Activated CD4-positive, CD25-positive, alpha-beta regulatory T cell treated with anti-CD3 and anti-CD28 coated beads, Interleukin-2, amount 50 U/mL, for 16 hours (primary cell): ENCODE data around the gene CCNY.

Experiments
- DNase-seq: peaks from one replicate; pipeline ENCODE4 v3.0.0-alpha.2; 2020; ENCODE audit warnings: low read depth, low spot score

CCNY gene

GRCh38 chr10:35486297-35486990 is 150.1 kb downstream of the CCNY start:
- DNase-seq, result no peak

DNA sequence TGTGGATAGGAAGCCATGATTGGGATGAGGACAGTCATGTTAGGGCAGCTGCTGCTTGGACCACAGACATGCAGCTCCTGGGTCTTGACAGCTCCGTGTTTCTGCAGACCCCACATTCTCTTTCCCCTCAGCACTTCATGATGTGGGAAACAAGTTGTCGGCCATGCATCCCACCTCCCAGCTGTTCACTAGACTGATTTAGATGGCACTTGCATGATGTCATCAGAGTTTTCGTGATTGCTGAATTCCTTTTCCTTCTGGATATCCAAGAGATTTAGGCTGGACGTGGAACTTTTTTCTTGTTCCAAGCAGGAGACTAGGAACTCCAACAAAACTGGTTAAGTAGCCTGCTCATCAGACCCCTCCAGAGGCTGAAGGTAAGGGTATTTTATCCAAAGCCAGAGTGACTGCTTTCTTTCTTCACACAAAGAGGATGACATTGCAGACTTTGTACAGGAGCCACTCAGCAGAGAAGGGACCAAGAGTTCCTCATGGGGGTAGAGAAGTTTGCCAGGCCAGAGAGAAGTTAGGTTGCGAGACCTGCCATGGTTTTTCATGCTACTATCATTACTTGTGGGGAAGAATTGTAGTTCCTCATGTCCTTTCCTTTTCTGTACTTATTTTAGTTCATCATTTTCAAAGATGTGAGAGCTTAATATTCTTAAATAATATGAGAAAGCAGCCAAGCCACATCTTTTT is 151.2 kb downstream of the CCNY start:
- DNase-seq, result no peak

DNA sequence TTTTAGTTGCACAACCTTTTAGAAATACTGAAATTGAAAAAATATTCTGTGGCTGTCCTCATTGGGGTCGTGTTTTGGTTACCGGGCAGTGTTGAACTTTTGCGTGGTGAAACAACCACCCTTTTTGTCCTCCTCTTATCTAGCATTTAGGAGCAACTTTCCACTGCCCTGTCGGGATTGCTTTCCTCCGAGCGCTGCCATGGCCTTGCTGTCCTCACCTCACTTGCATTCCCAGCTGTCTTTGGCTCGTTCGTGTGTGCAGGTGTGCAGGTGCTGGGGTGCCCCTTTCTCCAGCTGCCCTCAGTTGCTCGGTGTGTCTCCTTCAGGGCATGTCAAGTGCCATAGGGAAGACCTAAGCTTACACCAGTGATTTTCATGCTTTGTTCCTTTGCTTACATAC is 151.9 kb downstream of the CCNY start:
- DNase-seq, result no peak

DNA sequence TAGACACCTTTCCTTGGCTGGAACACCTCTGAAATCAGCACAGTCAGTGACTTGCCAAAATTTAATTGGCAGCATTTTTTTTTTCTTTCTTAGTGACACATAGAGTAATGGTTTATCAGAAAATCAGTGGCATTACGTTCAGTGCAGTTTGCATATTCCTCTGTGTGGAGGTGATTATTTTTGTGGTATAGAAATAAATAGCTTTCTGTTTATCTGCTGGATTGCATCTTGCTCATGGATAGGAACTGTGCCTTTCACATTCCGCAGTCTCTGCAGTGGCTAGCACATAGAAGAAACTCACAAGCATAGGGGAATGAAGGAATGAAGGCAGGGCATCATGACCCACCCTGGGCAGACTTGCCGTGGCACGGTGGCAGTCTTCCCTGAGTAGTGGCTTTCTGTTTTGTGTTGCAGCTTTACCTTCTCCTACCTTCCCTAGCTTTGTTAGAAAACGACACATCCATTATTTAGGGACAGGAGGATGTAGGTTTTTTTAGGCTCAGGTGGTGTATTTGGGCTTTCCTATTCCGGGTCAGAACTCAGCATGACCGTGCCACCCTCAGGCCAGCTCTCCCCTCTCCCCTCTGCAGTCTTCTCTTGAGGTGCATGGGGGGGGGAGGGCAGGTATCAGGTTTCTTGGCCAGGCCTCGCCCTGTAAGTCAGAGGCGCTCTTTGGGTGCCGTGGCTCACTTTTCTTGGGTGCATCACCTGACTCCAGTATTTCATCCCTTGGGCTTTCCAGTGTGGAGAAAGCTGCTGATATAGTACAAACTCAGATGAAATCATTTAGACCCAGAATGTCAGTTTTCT is 156.3 kb downstream of the CCNY start:
- no peak for DNase-seq

GRCh38 chr10:35493196-35494118 is 157.1 kb downstream of the CCNY start:
- no peak for DNase-seq

DNA sequence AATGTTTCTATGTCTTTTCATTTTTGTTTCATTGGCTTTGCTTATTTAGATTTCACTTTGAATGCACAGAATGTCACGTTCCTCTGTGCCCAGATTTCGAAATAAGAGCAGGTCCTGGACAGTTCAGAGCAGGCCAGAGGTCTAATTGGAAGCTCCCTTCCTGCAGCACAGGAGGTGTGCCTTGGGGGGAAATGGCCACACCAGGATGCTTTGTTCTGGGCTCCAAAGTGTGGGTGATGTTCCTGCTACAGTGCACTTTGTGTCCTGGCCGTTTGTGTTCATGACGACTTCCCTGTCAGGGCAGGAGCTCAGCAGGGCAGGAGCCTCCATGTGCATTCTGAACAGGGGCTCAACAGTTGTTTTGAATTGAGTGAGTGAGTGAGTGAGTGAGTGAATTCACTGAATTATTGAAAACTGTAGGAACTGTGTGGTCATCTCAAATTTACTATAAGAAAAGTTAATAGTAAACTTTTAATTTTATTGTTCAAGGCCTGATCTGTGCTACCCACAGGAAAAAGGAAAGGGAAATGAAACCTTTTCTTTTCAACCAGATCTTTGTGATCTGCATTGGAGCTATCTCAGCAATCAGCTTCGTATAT is 159.3 kb downstream of the CCNY start:
- no peak for DNase-seq

DNA sequence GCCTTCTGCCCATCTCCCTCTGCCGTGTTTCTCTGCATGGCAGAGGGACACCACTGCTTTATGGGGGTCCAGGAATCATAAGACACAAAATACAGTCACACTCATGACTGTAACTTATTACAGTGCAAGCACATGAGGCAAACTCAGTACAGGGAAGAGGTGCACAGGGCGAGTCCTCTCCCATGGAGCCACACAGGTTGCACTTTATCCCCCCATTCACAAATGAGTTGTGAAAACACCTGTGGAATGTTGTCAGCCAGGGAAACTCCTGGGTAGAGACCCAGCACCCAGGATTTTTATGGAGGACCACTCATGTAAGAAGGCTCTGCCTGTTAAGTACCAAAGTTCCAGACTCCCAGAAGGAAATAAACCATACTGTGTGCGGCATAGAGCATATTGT is 161.6 kb downstream of the CCNY start:
- DNase-seq, result no peak

DNA sequence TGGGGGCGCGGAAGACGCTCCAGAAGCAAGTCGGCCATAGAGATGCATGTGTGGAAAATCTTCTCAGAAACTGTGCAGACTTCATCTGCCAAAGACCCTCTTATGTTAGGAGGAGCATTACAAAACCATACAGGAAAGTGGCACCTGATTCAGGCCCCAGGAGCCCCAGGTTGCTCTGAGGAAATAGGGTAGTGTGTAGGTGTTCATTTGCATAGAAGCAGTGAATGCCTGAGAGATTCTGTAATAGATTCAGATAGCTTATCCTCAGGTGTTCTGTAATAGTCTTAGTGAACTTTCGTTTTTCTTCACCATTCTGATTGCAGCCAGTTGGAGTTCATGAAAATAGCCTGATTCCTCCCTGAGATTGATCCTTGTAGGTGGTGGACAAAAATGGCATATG is 162.4 kb downstream of the CCNY start:
- DNase-seq, result no peak

DNA sequence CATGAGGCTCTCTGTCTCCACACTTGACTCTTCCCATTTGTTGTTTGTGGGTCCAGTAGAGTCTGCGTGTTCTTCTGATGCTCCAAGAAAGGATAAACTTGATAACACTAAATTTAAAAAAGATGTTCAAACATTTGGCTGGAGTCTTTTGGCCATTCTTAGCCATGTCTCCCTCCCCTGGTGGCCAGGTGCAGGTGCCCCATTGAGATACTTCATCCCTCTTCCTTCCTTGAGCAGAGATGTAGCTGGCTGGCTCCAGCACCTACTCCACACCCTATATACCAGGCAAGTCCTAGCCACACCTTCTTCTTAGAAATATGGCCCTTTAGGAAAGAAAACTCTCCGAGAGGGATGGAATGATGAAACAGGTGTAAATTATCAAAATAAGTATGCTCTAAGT is 165.6 kb downstream of the CCNY start:
- no peak for DNase-seq

- no peak for DNase-seq
These were observed 166.4 kb downstream of the CCNY start for GRCh38 chr10:35502692-35503091.

- DNase-seq, result no peak
These were observed 167.3 kb downstream of the CCNY start for GRCh38 chr10:35503578-35503977.

- DNase-seq, result no peak
These were observed 167.8 kb downstream of the CCNY start for GRCh38 chr10:35504132-35504531.

GRCh38 chr10:35505241-35505873 is 169.0 kb downstream of the CCNY start:
- no peak for DNase-seq

GRCh38 chr10:35506741-35507140 is 170.4 kb downstream of the CCNY start:
- DNase-seq, result no peak

DNA sequence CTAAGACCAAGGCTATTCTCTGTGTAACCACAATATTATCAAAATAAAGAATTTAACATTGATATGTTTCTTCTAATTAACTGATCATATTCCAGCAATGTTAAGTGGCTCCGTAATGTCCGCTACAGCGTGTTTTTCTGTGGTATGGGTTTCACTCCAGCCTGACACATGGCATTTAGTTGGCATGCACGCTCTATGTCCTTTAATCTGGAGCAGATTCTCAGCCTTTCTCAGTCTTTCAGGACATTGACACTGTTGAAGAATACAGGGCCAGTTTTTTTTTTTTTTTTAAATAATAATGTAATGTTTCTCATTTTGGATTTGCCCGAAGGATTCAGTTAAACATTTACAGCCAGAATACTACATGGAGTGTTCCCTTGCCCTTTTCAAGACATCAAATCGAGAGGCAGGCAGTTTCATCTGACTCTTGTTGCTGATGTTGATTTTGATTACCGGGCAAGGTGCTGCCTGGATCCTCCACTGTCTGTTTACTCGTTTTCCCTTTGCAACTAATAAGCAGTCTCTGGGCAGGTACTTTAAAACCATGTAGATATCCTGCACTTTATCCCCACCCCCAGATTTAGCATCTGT is 171.3 kb downstream of the CCNY start:
- DNase-seq, result no peak

DNA sequence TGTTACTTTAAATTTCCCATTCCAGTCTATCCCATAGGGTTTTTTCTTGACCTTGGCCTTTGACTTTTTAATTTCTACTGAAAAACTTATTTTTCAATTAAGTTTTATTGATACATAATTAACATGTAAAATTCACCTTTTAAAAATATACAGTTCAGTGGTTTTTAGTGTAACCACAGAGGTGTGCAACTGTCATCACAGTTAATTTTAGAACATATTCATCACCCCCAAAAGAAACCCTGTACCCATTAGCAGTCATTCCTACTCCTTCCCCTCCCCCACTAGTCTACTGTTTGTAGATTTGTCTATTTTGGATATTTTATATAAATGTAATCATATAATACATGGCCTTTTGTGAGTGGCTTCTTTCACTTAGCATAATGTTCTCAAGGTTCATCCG is 172.3 kb downstream of the CCNY start:
- no peak for DNase-seq

DNA sequence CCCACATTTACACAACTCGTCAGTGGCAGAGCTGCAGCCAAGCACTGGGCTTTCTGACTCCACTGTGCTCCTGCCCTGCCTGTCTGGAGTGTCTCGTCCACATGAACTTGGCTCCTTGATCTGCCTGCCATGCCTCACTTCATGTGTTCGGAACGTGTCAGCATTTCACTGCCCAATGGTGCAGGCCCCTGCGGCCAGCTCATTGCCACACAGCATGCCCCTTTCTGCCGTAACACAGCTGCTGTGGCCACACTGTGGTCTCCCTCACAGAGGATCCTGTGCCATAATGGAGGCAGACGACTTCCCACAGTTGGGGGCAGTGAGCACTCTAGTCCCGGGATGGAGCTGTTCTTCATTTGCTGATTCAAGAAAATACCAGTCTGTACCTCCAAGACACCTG is 174.6 kb downstream of the CCNY start:
- no peak for DNase-seq

GRCh38 chr10:35511647-35512046 is 175.3 kb downstream of the CCNY start:
- DNase-seq, result no peak

DNA sequence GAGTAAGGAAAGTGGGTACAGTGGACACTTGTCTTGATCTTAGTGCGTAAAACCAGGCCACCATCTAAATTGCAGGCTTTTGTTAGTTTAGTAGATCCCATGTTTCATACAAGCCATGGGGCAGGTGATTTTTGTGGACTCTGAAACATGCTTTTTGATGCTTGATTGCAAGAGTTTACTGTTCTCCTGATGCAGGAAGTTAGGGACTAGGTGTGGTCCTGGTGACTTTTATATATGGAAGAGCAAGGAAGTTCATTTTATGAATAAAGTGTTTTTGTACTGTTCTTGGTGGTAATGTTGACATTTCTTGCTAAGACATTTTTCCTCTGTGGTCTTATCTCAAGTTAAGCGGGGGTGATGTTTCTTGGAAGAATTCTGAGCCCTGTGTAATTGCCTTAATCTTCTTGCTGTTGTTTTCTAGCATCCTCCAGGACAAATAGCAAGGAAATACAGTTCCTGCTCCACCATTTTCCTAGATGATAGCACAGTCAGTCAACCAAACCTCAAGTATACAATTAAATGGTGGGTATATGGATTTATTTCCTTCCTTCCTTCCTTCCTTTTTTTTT is 179.9 kb downstream of the CCNY start:
- DNase-seq, result no peak
